D721Med (cell line): ENCODE data around the gene GSTM4.

ENCODE experiments used
- DNase-seq: peaks from one replicate; pipeline ENCODE4 v3.0.0; 2011; ENCODE audit warnings: low spot score; ENCODE audit not compliant: insufficient read length
- FAIRE-seq: peaks from 2 replicates; lab custom pipeline; 2011; peaks lifted over from hg19 to GRCh38; lab: Jason Lieb, UNC
- CTCF ChIP-seq: IDR thresholded peaks from 2 replicates; pipeline ENCODE4 v1.5.1; 2012; ENCODE audit warnings: mild to moderate bottlenecking, control low read depth; ENCODE audit not compliant: insufficient read depth; ENCODE audit errors: missing control alignments

Gene GSTM4

GRCh38 chr1:109641078-109641740, 14.7 kb upstream of the GSTM4 start:
- no peak for DNase-seq
- no peak for FAIRE-seq

GRCh38 chr1:109641861-109642260, 14.0 kb upstream of the GSTM4 start:
- TF ChIP-seq CTCF: no peak
- no peak for DNase-seq
- no peak for FAIRE-seq

More at GRCh38 chr1:109641078-109641740, 14.7 kb upstream of the GSTM4 start:
- TF ChIP-seq CTCF: no peak

GRCh38 chr1:109642626-109643025, 13.3 kb upstream of the GSTM4 start:
- DNase-seq (no peak), FAIRE-seq (no peak)
- TF ChIP-seq CTCF: no peak

- no peak for FAIRE-seq
- no peak for DNase-seq
- peak; percentile 72 for TF ChIP-seq CTCF
Measured at GRCh38 chr1:109643385-109644230, 12.3 kb upstream of the GSTM4 start.

- DNase-seq (no peak), FAIRE-seq (no peak)
- no peak for TF ChIP-seq CTCF
Measured at GRCh38 chr1:109644670-109645069, 11.2 kb upstream of the GSTM4 start.

GRCh38 chr1:109649491-109649914, 6.4 kb upstream of the GSTM4 start:
- no peak for FAIRE-seq
- TF ChIP-seq CTCF: peak; percentile 75
- DNase-seq: no peak

GRCh38 chr1:109650609-109651008, 5.3 kb upstream of the GSTM4 start:
- DNase-seq: no peak
- TF ChIP-seq CTCF: no peak
- FAIRE-seq: no peak
